Stimulated activated CD4-positive, alpha-beta T cell treated with anti-CD3 and anti-CD28 coated beads, Interleukin-1b, Interleukin-23, amount 100 ng/mL, for 1 hour (primary cell): ENCODE data around the gene ADRA1B.

Experiments used
- DNase-seq, 2 donors: peaks; one replicate each; pipeline ENCODE4 v3.0.0-alpha.2; 2020; ENCODE audit warnings: low read depth in 2 of 2

ADRA1B gene

GRCh38 chr5:159901772-159902171 lies 14.5 kb upstream of the ADRA1B start:
- no peak for DNase-seq

GRCh38 chr5:159902444-159903121 lies 13.7 kb upstream of the ADRA1B start:
- no peak for DNase-seq

- DNase-seq = no peak
These were observed 13.2 kb upstream of the ADRA1B start for GRCh38 chr5:159903131-159903530.

- no peak for DNase-seq
These were observed 11.4 kb upstream of the ADRA1B start for GRCh38 chr5:159904874-159905273.

GRCh38 chr5:159905496-159905895 lies 10.8 kb upstream of the ADRA1B start:
- DNase-seq = no peak

GRCh38 chr5:159906463-159906862 lies 9.8 kb upstream of the ADRA1B start:
- DNase-seq = no peak

GRCh38 chr5:159906943-159907342 lies 9.3 kb upstream of the ADRA1B start:
- no peak for DNase-seq

- no peak for DNase-seq
These were observed 8.3 kb upstream of the ADRA1B start for GRCh38 chr5:159907689-159908590.

GRCh38 chr5:159908591-159908940 lies 7.7 kb upstream of the ADRA1B start:
- no peak for DNase-seq

- no peak for DNase-seq
These were observed 7.2 kb upstream of the ADRA1B start for GRCh38 chr5:159909126-159909525.

- no peak for DNase-seq
These were observed 6.0 kb upstream of the ADRA1B start for GRCh38 chr5:159910207-159910842.

- DNase-seq = no peak
These were observed 5.4 kb upstream of the ADRA1B start for GRCh38 chr5:159910843-159911229.

GRCh38 chr5:159911349-159911748 lies 4.9 kb upstream of the ADRA1B start:
- no peak for DNase-seq

- DNase-seq = no peak
These were observed 4.1 kb upstream of the ADRA1B start for GRCh38 chr5:159912033-159912800.

GRCh38 chr5:159913048-159913447 lies 3.2 kb upstream of the ADRA1B start:
- DNase-seq = no peak

- DNase-seq = no peak
These were observed 2.8 kb upstream of the ADRA1B start for GRCh38 chr5:159913501-159913900.

GRCh38 chr5:159916841-159917761 lies 819 bp downstream of the ADRA1B start:
- no peak for DNase-seq

GRCh38 chr5:159917994-159918393 lies 1.7 kb downstream of the ADRA1B start:
- DNase-seq = no peak

GRCh38 chr5:159921721-159922120 lies 5.4 kb downstream of the ADRA1B start:
- no peak for DNase-seq

- no peak for DNase-seq
These were observed 6.7 kb downstream of the ADRA1B start for GRCh38 chr5:159923008-159923407.
